Motor neuron (in vitro differentiated cells): ENCODE measurements around the gene ZNF554. TPM values are rescaled to one million over a fixed set of nuclear protein-coding genes. Genes with fewer than 3 reads are reported as not detected.

ENCODE experiments used
- ATAC-seq, 8 experiments: fragments of 200-7000 bp; cut with Tn5 transposase; replicated peaks in 6 of 8; 2 replicates each; pipeline ENCODE4 v1.8.0; 2021; ENCODE audit warnings: mild to moderate bottlenecking in 8 of 8, moderate library complexity in 8 of 8
- H3K27ac ChIP-seq, 2 donors: fragments of 250-450 bp; sonication (Bioruptor Pico); 2 replicates each; pipeline ENCODE4 v1.9.0; 2021; ENCODE audit warnings: antibody characterized with exemption in 2 of 2, mild to moderate bottlenecking in 2 of 2, moderate library complexity in 1 of 2
- H3K4me1 ChIP-seq, 2 donors: fragments of 250-450 bp; sonication (Bioruptor Pico); replicated peaks in 1 of 2; 2 replicates each; pipeline ENCODE4 v1.6.1; 2021; ENCODE audit warnings: antibody characterized with exemption in 2 of 2, mild to moderate bottlenecking in 2 of 2, moderate library complexity in 1 of 2
- H3K4me3 ChIP-seq, 5 donors: fragments of 250-450 bp; sonication (Bioruptor Pico); 2 replicates each; pipeline ENCODE4 v1.9.0; 2021; ENCODE audit warnings: antibody characterized with exemption in 5 of 5, mild to moderate bottlenecking in 5 of 5, moderate library complexity in 4 of 5
- WGBS, 10 experiments: fragments of 450-650 bp; shearing (Covaris generic); methylation state at CpG; one replicate each; pipeline ENCODE4 v1.0.0; 2022; 5-methylcytosine and 5-hydroxymethylcytosine counted together
- in situ Hi-C, 9 experiments: fragments of 400-800 bp; cut with MboI; loops; one replicate each; pipeline ENCODE4 v1.15.0; 2021; ENCODE audit warnings: low sequenced_read_pairs in 9 of 9, low pct_unique_long_range_greater_than_20kb in 2 of 9; ENCODE audit not compliant: unreplicated experiment in 9 of 9
- total RNA-seq, 8 experiments: library from RNA; unstranded; fragments of 300-600 nt; gene quantifications; 2 replicates each; pipeline versions ENCODE4 v1.2.3 to v1.2.4, GENCODE V29; 2022

ZNF554 gene
- total RNA-seq, 8 experiments from 2014 or later, result 2.1 to 10.7 (median 7.7) TPM

GRCh38 chr19:2805991-2806649 is 13.5 kb upstream of the ZNF554 start:
- ATAC-seq, result no peak
- Histone ChIP-seq H3K4me1 (no peaks in the 10 kb centered on the region), H3K27ac (no peak overlapping the region), H3K4me3 (no peak overlapping the region)
- in situ Hi-C loops, result no loop called here
- 90 to 100% (median 99%) methylated on average over 1 to 8 of the region's 23 CpGs; no CpG with 5 or more reads in 6 of the 10 experiments for WGBS, 10 experiments

DNA sequence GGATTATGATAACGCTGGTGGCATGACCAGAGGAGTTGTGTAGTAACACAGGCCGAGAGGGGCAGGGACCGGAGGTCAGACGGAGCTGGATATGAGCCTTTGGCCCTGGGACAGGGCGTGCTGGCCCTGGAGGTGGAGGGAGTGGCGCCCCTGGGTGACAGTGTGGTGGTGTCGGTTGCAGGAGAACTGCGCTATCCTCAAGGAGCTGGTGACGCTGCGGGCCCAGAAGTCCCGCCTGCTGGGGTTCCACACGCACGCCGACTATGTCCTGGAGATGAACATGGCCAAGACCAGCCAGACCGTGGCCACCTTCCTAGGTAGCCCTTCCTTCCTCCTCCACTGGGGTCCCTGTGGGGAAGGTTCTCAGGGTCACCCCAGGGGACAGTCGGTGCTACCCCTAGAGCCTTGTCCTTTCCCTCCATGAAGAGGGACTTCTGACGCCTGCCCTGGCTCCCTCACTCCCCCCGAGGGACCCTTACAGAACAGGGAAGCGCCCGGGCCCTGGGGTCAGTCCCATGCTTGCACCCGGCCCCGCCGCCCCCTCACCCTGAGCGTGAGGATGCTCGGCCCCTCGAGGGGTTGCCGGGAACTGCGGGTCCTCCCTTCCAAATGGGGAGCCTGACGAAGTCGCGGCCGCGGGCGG is 12.8 kb upstream of the ZNF554 start:
- in situ Hi-C loops, result no loop called here
- Histone ChIP-seq H3K27ac (no peak overlapping the region), H3K4me3 (no peak overlapping the region), H3K4me1 (no peaks in the 10 kb centered on the region)
- peak in 1 of 8 experiments; percentile 2 for ATAC-seq
- WGBS, 10 experiments, result 91 to 100% (median 97%) methylated on average over 1 to 9 of the region's 34 CpGs; no CpG with 5 or more reads in 3 of the 10 experiments

DNA sequence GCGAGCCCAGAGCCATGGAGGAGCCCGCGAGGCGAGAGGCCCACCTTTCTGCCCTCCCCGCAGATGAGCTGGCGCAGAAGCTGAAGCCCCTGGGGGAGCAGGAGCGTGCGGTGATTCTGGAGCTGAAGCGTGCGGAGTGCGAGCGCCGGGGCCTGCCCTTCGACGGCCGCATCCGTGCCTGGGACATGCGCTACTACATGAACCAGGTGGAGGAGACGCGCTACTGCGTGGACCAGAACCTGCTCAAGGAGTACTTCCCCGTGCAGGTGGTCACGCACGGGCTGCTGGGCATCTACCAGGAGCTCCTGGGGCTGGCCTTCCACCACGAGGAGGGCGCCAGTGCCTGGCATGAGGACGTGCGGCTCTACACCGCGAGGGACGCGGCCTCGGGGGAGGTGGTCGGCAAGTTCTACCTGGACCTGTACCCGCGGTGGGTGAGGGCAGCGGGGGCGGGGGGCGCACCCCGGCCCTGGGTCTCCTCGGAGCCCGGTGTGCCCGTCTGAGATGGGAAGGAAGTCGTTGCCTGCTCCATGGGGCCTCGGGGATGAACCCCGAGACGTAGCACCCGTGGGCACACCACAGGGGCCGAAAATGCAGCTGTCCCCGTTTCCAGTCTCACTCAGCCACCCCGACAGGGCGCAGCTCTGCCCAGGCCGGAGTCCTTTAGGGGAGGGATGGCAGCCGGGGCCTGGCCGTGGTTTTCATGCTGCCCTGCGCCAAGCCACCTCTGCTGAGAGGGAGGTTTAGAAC is 12.1 kb upstream of the ZNF554 start:
- in situ Hi-C loops, result no loop called here
- no peak overlapping the region for H3K4me3 ChIP-seq
- no peak overlapping the region for H3K27ac ChIP-seq
- no peaks in the 10 kb centered on the region for H3K4me1 ChIP-seq
- WGBS, 10 experiments, result 95 to 100% (median 98%) methylated on average over 1 to 8 of the region's 56 CpGs; no CpG with 5 or more reads in 7 of the 10 experiments
- no peak for ATAC-seq

GRCh38 chr19:2808129-2808941 is 11.3 kb upstream of the ZNF554 start:
- no peaks in the 10 kb centered on the region for H3K4me1 ChIP-seq
- ATAC-seq, result no peak
- no peak overlapping the region for H3K27ac ChIP-seq
- 92 to 100% (median 95%) methylated on average over 1 to 13 of the region's 41 CpGs; no CpG with 5 or more reads in 5 of the 10 experiments for WGBS, 10 experiments
- in situ Hi-C loops, result no loop called here
- no peak overlapping the region for H3K4me3 ChIP-seq

GRCh38 chr19:2809387-2810140 is 10.1 kb upstream of the ZNF554 start:
- ATAC-seq, result no peak
- in situ Hi-C loops, result no loop called here
- Histone ChIP-seq H3K4me3 (no peak overlapping the region), H3K27ac (no peak overlapping the region), H3K4me1 (no peaks in the 10 kb centered on the region)
- WGBS, 10 experiments, result 60 to 100% (median 89%) methylated on average over 1 to 17 of the region's 37 CpGs; no CpG with 5 or more reads in 2 of the 10 experiments

DNA sequence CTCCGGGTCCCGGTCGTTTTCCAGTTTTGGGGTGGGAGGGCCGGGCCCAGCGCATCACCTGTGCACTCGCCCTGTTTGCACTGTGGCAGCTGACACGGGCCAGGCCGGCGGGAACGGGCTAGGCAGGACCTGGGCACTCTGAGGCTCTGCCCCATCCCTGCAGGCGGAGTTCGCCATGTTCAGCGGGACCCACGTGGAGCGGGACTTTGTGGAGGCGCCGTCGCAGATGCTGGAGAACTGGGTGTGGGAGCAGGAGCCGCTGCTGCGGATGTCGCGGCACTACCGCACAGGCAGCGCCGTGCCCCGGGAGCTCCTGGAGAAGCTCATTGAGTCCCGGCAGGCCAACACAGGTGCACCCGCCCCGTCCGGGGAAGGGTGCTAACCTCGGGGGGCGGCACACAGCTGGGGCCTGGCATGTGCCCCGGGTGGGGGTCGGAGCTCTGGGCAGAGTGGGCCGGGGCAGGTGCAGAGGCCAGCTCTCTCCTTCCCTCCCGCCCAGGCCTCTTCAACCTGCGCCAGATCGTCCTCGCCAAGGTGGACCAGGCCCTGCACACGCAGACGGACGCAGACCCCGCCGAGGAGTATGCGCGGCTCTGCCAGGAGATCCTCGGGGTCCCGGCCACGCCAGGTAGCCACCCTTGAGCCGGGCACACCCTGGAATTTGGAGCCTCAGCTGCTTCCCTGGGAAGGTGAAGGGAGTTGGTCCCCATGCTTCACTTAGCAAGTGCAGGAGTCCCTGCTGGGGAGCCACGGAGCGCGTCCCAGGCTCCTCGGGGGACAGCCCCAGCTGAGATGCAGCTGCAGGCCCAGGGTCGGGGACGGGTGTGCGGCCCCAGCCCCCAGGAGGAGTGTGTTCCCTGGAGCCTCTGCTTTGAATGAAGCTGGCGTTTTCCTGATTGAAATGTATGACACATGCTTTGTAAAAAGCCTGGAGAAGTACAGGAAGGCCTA is 9.3 kb upstream of the ZNF554 start:
- 82 to 100% (median 88%) methylated on average over 1 to 8 of the region's 58 CpGs; no CpG with 5 or more reads in 5 of the 10 experiments for WGBS, 10 experiments
- in situ Hi-C loops, result no loop called here
- Histone ChIP-seq H3K4me3 (no peak overlapping the region), H3K27ac (no peak overlapping the region), H3K4me1 (no peaks in the 10 kb centered on the region)
- no peak for ATAC-seq

DNA sequence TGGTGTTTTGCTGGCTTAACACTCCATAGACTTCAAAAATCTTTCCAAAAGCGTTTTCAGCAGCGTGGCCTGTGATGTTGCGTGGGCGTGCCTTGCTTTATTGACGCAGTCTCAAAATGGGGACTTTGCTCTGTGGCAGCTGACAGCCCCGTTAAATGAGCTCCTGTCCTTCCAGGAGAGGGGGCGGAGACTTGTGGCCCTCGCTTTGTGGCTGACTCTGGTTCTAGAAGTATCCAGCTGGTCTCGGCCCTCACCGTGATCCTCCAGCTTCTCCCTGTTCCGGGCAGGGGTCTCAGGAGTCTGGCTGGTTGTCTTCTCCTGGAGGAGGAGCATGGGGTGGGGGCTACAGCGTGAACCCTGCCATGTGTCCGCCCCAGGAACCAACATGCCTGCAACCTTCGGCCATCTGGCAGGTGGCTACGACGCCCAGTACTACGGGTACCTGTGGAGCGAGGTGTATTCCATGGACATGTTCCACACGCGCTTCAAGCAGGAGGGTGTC is 8.4 kb upstream of the ZNF554 start:
- in situ Hi-C loops, result no loop called here
- no peak overlapping the region for H3K4me3 ChIP-seq
- WGBS, 10 experiments, result 80 to 100% (median 96%) methylated on average over 1 to 7 of the region's 20 CpGs; no CpG with 5 or more reads in 4 of the 10 experiments
- H3K4me1 ChIP-seq, result no peaks in the 10 kb centered on the region
- ATAC-seq, result no peak
- H3K27ac ChIP-seq, result no peak overlapping the region

DNA sequence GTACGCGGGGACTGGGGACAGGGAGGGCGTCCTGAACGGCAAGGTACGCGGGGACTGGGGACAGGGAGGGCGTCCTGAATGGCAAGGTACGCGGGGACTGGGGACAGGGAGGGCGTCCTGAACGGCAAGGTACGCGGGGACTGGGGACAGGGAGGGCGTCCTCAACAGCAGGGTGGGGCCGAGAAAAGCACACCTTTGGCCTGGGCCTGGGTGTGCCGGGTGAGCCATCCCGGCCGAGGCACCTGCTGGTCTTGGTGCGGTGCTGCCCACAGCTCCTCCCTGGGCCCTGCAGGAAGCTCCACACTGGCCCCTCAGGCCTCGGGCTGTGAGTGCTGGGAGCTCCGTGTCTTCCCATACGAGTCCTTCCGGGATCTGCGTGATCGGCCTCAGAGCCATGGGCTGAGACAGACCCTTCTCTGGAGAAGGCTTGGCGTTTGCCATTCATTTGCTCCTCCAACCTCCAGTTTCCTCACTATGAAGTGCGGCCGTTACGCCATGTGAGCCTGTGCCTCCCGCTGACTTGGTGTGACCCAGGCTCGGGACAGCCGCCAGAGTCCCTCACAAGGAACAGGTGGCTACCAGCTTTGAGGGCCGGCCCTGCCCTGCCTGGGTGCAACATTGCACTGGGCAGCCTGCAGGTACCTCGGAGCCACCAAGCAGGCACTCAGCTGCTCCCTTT is 7.8 kb upstream of the ZNF554 start:
- in situ Hi-C loops, result no loop called here
- Histone ChIP-seq H3K4me1 (no peaks in the 10 kb centered on the region), H3K4me3 (no peak overlapping the region), H3K27ac (no peak overlapping the region)
- WGBS, 10 experiments, result 85 to 100% (median 100%) methylated on average over 1 to 4 of the region's 34 CpGs; no CpG with 5 or more reads in 7 of the 10 experiments
- peak in 3 of 8 experiments; percentile 7 to 22 (median 18) for ATAC-seq

- 81 to 100% (median 92%) methylated on average over 2 to 3 of the region's 37 CpGs; no CpG with 5 or more reads in 7 of the 10 experiments for WGBS, 10 experiments
- in situ Hi-C loops, result no loop called here
- no peak overlapping the region for H3K4me3 ChIP-seq
- no peak overlapping the region for H3K27ac ChIP-seq
- no peaks in the 10 kb centered on the region for H3K4me1 ChIP-seq
- peak in 2 of 8 experiments; percentile 7 for ATAC-seq
Observed at GRCh38 chr19:2812414-2813234, 7.0 kb upstream of the ZNF554 start.
